ENCODE results near the gene SLC27A3. TPM values are rescaled to one million over a fixed set of nuclear protein-coding genes. Genes with fewer than 3 reads are reported as not detected.
"Not testable (repeated sequence)": the region's sequence is repeated elsewhere in the genome, so short reads cannot be mapped to it uniquely, and the experiment has no call there.

SLC27A3 gene
- polyA plus RNA-seq, 3 donors: 36.4 to 44.4 (median 40.0) TPM

GRCh38 chr1:153750026-153750995, 24.9 kb upstream of the SLC27A3 start:
- DNase-seq: no peak

DNA sequence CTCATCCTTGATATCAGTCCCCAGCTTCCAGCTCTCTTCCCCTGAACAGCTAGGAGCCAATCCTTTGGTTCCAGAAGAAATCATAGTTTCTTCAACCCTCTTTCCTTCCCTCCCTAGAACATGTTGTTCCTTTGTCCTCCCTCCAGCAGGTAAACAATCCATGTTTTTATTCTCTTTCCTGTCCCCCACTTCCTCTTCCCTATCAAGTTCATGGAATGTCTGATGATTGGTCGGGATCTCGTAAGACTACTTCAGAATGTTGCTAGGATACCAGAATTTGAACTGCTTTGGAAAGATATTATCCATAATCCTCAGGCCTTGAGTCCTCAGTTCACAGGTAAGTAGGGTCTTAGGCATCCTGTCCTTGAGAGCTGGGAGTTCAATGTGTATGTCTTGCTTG, 23.1 kb upstream of the SLC27A3 start:
- DNase-seq: no peak

DNA sequence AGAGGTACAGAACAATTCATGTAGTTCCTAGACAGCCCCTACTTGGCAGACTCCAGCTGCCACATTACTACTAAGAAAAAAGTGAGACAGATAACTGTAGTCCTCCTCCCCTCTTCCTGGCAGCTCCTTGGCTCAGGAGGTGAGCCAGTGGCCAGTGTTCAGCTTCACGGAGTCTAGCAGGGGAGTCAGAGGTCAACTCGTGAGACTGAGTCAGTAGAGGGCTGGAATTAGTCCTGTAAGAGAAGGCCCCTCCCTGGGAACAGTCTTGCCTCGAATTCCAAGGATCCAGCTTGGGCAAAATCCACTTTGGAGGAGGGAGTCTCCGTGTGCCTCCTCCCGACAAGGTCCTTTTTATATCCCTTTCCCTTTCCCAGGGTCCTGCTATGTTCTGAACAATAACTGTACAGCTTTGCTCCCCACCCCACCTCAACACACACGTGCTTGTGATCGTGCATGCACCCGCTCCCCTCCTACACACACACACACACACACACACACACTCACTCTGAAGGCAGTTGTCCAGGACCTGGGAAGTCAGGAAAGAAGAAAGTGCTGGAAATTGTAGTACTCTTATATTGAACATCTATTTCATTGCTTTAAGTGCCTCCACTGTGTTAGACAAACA, 22.5 kb upstream of the SLC27A3 start:
- no peak for DNase-seq

GRCh38 chr1:153754266-153754665, 20.9 kb upstream of the SLC27A3 start:
- DNase-seq: no peak

DNA sequence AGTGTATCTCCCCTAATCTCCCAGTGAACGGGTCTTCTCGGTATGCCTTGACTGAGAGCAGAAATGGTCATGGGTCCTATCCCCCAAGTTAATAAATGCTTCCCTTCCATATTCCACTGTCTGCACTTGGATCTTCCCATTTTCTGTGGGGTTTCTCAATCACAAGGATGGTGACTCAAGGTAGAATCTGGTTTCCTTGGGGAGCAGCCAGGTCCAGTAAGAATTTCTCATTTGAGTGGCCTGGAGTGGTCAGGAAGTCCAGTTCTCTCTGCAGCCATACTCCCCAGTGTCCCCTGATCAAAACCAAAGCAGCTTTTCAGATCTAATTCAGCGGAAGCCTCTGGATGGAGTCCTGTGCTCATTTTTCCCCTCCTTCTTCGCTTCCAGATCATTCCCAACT, 14.8 kb upstream of the SLC27A3 start:
- DNase-seq: no peak

DNA sequence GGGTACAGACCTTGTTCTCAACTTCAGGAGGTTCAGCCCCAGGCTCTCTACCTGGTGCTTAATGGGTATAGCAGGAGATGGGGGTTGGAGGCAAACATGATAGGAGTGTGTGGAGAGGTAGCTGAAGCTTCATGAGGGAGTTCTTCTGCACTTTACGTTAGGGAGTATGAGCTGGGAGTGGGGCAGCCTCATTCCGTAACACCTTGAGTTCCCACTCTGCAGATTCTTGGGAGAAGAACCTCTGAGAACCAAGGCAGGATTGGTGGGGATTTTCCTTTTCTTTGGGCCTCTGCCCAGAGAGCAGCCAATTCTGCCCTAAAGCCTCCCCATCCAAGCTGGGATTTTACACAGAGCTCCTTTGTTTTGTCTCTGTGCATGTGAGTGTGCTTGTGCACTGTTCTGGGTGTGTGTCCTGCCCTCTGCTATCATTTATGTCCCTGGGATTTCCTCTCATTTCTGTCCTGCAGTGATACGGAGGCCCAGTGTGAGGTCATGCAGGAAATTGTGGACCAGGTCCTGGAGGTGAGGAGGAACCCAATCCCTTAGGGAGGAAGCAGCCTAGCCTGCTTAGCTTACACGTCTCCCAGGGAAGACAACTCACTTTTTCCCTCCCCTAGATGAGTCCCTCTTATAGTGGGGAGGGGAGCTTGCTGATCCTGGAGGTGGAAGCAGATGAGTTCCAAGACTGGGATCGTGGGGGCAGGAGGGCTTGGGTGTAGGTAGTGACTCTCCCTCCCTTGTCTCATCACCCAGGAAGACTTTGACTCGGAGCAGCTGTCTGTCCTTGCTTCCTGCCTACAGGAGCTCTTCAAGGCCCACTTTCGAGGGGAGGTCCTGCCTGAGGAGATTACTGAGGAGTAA, 11.6 kb upstream of the SLC27A3 start:
- no peak for DNase-seq

DNA sequence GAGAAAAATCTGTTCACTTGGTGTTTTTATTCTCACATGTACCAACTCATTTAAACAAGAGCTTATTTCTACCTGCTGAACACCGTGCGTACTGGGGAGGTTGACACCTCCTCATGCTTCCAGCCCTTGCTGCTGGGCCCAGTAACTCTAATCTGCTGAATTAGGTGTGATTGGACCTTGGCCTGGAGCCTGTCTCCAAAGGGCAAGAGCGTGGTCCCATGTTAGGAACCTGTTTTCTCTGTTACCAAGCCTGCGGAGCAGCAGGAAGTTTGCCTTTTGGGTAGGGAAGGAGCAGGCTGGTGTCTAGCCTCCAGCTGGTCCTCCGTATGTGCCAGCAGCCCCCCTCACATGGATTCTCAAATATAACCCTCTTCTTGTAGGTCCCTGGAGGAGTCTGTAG, 10.9 kb upstream of the SLC27A3 start:
- no peak for DNase-seq

DNA sequence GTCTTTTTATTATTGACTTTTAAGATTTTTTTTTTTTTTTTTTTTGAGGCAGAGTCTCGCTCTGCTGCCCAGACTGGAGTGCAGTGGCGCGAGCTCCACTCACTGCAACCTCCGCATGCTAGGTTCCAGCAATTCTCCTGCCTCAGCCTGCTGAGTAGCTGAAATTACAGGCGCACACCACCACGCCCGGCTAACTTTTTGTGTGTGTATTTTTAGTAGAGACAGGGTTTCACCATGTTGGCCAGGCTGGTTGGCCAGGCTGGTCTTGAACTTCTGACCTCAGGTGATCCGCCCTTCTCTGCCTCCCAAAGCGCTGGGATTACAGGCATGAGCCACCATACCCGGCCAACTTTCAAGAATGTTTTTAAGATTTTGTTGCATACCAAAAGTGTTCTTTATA, 8.5 kb upstream of the SLC27A3 start:
- not testable (repeated sequence) for DNase-seq

GRCh38 chr1:153767519-153767918, 7.7 kb upstream of the SLC27A3 start:
- DNase-seq: no peak

- no peak for DNase-seq
Observed at GRCh38 chr1:153768316-153769181, 6.7 kb upstream of the SLC27A3 start.

- no peak for DNase-seq
Observed at GRCh38 chr1:153769221-153769620, 6.0 kb upstream of the SLC27A3 start.

- DNase-seq: no peak
Observed at GRCh38 chr1:153770797-153771196, 4.4 kb upstream of the SLC27A3 start.

GRCh38 chr1:153771261-153771660, 3.9 kb upstream of the SLC27A3 start:
- DNase-seq: no peak

DNA sequence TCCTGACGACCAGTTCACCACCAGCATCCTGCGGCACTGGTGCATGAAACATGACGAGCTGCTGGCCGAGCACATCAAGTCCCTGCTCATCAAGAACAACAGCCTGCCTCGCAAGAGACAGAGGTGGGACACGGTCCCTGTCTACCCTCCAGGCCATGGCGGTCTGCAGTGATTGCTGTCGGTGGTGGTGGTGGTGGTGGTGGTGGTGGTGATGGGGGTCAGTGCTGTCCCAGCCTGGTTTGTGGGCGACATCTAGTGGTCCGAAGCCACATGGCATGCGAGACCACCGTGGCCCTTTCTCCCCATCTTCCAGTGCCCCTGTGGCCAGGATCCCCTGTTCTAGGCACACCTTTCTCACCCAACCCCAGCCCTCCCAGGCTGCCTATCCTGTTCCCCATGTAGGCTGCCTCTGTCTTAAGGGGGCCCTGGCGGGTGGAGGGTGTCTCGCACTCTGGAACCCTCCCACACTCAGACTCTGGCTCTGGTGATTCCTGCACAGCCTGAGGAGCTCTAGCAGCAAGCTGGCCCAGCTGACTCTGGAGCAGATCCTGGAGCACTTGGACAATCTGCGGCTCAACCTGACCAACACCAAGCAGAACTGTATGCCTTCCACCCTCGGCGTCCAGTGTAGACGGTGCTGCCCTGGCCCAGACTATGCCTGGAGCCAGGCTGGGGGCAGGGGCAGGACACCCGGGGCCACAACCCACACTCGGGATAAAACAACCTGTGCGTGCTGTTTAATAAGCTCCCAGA, 3.2 kb upstream of the SLC27A3 start:
- DNase-seq: no peak

- DNase-seq: no peak
Observed at GRCh38 chr1:153773096-153773921, 1.9 kb upstream of the SLC27A3 start.

- no peak for DNase-seq
Observed at GRCh38 chr1:153774026-153774595, 1.1 kb upstream of the SLC27A3 start.

- DNase-seq: peak; percentile 79
Observed at GRCh38 chr1:153775458-153776327, 486 bp downstream of the SLC27A3 start.

DNA sequence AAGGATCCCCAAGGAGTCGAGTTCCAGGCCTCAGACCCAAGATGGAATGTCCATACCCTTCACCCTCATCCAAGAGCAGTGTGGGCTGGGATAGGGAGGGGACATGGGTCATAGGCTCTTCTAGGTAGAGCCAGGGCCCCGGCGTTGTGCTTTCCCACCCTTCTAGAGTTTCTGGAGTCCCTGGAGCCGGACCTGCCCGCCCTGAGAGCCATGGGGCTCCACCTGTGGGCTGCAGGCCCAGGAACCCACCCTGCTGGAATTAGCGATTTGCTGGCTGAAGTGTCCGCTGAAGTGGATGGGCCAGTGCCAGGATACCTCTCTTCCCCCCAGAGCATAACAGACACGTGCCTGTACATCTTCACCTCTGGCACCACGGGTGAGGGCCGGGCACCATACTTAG, 1.1 kb downstream of the SLC27A3 start:
- no peak for DNase-seq

All from renal pelvis (tissue), 4 donors.